Ovary (tissue), 9 donors: Measurements from ENCODE around the gene BCL10. TPM values are rescaled to one million over a fixed set of nuclear protein-coding genes. Genes with fewer than 3 reads are reported as not detected.

Experiments used
- DNase-seq, 5 donors: peaks; one replicate each; pipeline ENCODE4 v3.0.0-alpha.2; 2019 to 2020
- H3K27ac ChIP-seq, 2 donors: fragments of 200-600 bp; one replicate each; pipeline versions ENCODE4 v1.5.1 to v1.8.0; 2019 to 2022
- H3K27me3 ChIP-seq: fragments of 200-600 bp; one replicate; pipeline ENCODE4 v1.8.0; 2022
- H3K36me3 ChIP-seq: fragments of 200-600 bp; sonication (generic); one replicate; pipeline ENCODE4 v1.5.1; 2019
- H3K4me1 ChIP-seq: one replicate; pipeline ENCODE4 v1.8.1; 2013; ENCODE audit warnings: mild to moderate bottlenecking, moderate library complexity; ENCODE audit not compliant: insufficient read depth
- H3K4me3 ChIP-seq: fragments of 200-600 bp; sonication (generic); one replicate; pipeline ENCODE4 v1.5.1; 2017
- H3K9me3 ChIP-seq, 2 donors: fragments of 200-600 bp in 1 of 2; sonication (generic) in 1 of 2; one replicate each; pipeline versions ENCODE4 v1.5.1 to v1.8.1; 2013 to 2019; ENCODE audit warnings: mild to moderate bottlenecking in 1 of 2, moderate library complexity in 1 of 2
- EP300 ChIP-seq: sonication (generic); formaldehyde crosslinking; IDR thresholded peaks from one replicate; pipeline ENCODE4 v1.6.1; 2017; ENCODE audit warnings: antibody characterized with exemption
- POLR2A ChIP-seq: fragments of 450-650 bp; IDR thresholded peaks from one replicate; pipeline ENCODE4 v1.6.1; 2017; ENCODE audit warnings: antibody characterized with exemption, mild to moderate bottlenecking, moderate library complexity
- WGBS, 3 donors: extraction: QIAGEN DNeasy Blood & Tissue Kit in 1 of 3; methylation state at CpG; one replicate each; pipeline versions ENCODE4 v1.1.5 to v1.1.7; 2013 to 2017; 5-methylcytosine and 5-hydroxymethylcytosine counted together
- intact Hi-C, 4 donors: fragments of 100-400 bp; cut with DNase I; formaldehyde crosslinking; loops; one replicate each; pipeline versions ENCODE4 v1.11.0 to v1.15.1; 2022 to 2023
- polyA plus RNA-seq, 2 donors: library from polyadenylated mRNA; stranded (reverse); fragments of 200-250 nt in 1 of 2; fragments of 350-450 nt in 1 of 2; fragmentation: Illumina TruSeq in 1 of 2; extraction: RNeasy Lipid Tissue Mini Kit (QIAGEN cat#74804) in 1 of 2; gene quantifications; one replicate each; pipeline ENCODE4 v1.2.3, GENCODE V29; 2013 to 2014
- total RNA-seq, 7 donors: library from RNA; depleted of rRNA in 2 of 7; stranded (reverse); fragments of >200 nt in 2 of 7; fragmentation: NEBNext Ultra II Directional in 3 of 7; extraction: Animal tissue kit (Norgen Biotek cat#: 25700) in 3 of 7; gene quantifications; one replicate each; pipeline versions ENCODE4 v1.1.0 to v1.2.4, GENCODE V29; 2016 to 2023
- TF ChIP-seq, protein P1 (sequence below), 3 donors: fragments of 450-650 bp in 2 of 3; fragments of 200-600 bp in 1 of 3; IDR thresholded peaks; one replicate each; pipeline versions ENCODE4 v1.5.1 to v1.8.0; 2016 to 2022; ENCODE audit warnings: antibody characterized with exemption in 3 of 3, mild to moderate bottlenecking in 1 of 3
- donor health status: DM: no; HTN: no; CAD: no; lungs with moderate emphysema.
- donor health status: DM: no; HTN: no; CAD: no.
- donor health status: Bipolar disorder and iron deficiency.
- donor health status: DM: yes; HTN: yes; CAD: no.
- donor health status: DM: no; HTN: no; CAD: no.
- donor health status: DM: yes; HTN: yes; CAD: no.

BCL10 gene
- total and polyA plus RNA-seq, 9 donors: 8.1 to 23.6 (median 17.2) TPM

DNA sequence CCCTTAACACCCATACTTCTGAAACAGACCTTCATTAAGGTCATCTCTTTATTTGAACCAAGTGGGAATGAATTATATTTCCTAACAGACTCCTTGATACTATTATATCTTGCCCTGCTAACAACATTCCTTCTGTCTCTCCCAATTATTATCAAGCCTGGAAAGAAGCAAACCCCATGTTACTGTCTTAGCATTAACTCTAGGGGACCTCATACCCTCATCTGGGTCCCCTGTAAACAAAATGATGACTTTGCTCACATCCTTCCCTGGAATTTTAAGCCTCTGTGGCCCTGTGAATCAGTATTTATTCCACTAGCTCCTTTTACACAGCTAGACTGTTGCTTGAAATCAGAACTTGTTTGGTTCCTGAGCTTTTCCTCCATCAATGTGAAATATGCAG is 38.3 kb upstream of the BCL10 start:
- no peak overlapping the region for H3K4me3 ChIP-seq
- no peak for TF ChIP-seq EP300
- TF ChIP-seq POLR2A: no peak
- TF ChIP-seq, protein P1, sequence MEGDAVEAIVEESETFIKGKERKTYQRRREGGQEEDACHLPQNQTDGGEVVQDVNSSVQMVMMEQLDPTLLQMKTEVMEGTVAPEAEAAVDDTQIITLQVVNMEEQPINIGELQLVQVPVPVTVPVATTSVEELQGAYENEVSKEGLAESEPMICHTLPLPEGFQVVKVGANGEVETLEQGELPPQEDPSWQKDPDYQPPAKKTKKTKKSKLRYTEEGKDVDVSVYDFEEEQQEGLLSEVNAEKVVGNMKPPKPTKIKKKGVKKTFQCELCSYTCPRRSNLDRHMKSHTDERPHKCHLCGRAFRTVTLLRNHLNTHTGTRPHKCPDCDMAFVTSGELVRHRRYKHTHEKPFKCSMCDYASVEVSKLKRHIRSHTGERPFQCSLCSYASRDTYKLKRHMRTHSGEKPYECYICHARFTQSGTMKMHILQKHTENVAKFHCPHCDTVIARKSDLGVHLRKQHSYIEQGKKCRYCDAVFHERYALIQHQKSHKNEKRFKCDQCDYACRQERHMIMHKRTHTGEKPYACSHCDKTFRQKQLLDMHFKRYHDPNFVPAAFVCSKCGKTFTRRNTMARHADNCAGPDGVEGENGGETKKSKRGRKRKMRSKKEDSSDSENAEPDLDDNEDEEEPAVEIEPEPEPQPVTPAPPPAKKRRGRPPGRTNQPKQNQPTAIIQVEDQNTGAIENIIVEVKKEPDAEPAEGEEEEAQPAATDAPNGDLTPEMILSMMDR (IDR thresholded peaks at IDR 0.05): no peak
- H3K4me1 ChIP-seq: peaks cover 8% of the 10 kb centered on the region
- H3K9me3 ChIP-seq: no peaks in the 10 kb centered on the region
- no peak overlapping the region for H3K27ac ChIP-seq
- DNase-seq: no peak
- H3K36me3 ChIP-seq: no peaks in the 10 kb centered on the region
- intact Hi-C loops: loop anchor here in 1 of 4 donors (10.0 kb wide), 1 partner anchor 150 kb away; the partner anchor contains the start of gene DDAH1
- no peaks in the 10 kb centered on the region for H3K27me3 ChIP-seq

DNA sequence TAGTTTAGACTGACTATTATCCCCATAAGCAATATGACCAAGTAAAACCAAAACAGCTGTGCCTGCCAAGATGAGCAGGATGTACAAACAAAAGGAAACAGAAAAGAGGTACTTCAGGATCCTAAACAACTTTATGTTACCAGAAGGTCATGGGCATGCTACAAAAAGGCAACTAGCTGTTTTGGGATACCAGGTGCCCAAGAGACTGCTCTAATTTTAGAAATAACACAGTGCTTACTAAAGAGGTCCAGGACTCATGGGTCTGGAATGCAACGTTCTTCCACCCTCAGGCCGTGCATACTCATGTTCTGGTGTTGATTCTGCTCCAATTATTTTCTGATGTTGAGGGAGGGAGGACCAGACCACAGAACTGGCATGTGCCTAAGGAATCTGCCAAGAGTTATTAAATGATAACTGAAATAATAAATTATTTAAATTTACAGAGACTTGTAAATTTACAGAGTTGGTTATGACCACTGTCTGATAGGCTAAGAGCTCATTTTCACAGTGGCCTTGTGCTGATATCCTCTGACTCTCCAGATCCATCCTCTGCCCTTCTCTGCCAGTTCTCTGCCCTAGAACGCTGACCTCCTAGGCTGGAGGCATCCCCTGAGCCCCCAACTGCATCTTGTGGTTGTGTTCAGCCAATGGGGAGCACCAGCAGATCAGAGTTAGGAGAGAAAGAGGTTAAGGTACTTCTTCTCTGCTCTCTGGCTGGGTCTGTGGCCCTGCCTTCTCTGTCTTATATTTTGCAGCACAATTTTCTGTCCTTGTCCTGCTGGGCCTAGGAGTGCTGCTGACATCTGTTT is 37.7 kb upstream of the BCL10 start:
- TF ChIP-seq, protein P1 (IDR thresholded peaks at IDR 0.05): no peak
- TF ChIP-seq POLR2A: no peak
- no peak for TF ChIP-seq EP300
- Histone ChIP-seq H3K27me3 (no peaks in the 10 kb centered on the region), H3K36me3 (no peaks in the 10 kb centered on the region), H3K27ac (no peak overlapping the region), H3K4me1 (peaks cover 8% of the 10 kb centered on the region), H3K4me3 (no peak overlapping the region), H3K9me3 (no peaks in the 10 kb centered on the region)
- no peak for DNase-seq
- intact Hi-C loops: loop anchor here in 1 of 4 donors (10.0 kb wide), 1 partner anchor 151 kb away; the partner anchor contains the start of gene DDAH1
- 23 to 27% (median 24%) methylated on average over 3 of the region's 3 CpGs for WGBS, 3 donors

DNA sequence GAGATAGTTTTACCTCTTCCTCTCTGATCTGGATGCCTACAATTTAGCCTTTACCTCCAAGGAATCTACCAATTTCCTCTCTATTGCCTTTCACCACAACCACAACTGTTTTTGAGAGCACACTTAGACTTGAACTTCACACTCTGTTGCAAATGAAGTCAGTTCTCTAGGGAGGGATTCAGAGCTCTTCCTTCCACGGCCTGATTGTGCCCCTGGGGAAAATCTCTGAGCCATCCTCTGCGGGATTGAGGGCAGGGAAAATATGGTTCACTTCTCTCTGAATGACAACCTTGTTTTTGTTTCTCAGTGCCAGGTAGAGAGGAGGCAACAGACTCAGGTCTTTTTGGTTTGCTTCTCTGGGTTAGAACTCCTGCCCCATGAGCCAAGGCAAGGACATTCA is 35.4 kb upstream of the BCL10 start:
- Histone ChIP-seq H3K36me3 (no peaks in the 10 kb centered on the region), H3K27ac (no peak overlapping the region), H3K9me3 (no peaks in the 10 kb centered on the region), H3K4me1 (peaks cover 8% of the 10 kb centered on the region), H3K27me3 (no peaks in the 10 kb centered on the region), H3K4me3 (no peak overlapping the region)
- WGBS, 3 donors: 81 to 88% (median 85%) methylated on average over 2 of the region's 2 CpGs
- intact Hi-C loops: loop anchor here in 1 of 4 donors (10.0 kb wide), 1 partner anchor 153 kb away; the partner anchor contains the start of gene DDAH1
- DNase-seq: no peak
- TF ChIP-seq, protein P1 (IDR thresholded peaks at IDR 0.05): no peak
- TF ChIP-seq EP300 (no peak), POLR2A (no peak)

DNA sequence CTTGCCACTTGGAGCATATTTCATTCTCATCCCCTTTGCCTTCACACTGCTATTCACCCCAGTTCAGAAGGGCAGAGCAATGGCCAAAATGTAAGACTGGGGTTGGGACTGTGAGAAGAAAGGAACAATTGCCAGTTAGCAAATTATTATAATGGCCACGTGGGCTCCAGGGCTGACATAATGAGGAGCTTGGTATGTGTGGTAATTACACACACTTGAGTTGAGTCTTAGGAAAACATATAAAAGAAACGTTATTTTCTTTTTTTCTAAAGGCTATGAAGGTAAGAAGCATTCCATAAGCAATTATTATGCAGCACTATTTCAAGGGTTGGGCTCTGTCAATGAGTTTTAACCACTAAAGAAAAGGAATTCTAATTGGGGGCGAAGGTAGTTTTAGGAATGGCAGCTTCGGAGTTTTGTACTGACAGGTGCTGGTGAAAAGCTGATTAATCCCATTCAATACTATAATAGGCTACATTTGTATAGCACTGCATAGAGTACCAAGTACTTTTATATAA is 32.5 kb upstream of the BCL10 start:
- H3K36me3 ChIP-seq: no peaks in the 10 kb centered on the region
- H3K9me3 ChIP-seq: no peaks in the 10 kb centered on the region
- WGBS, 3 donors: 72 to 77% (median 72%) methylated on average over 4 of the region's 4 CpGs
- peaks cover 2% of the 10 kb centered on the region for H3K4me1 ChIP-seq
- DNase-seq: no peak
- no peak overlapping the region for H3K27ac ChIP-seq
- intact Hi-C loops: loop anchor here (5.0 to 10.0 kb wide), 4 partner anchors 196 to 386 kb away; partner anchors contain the start of gene CCN1 (in 1 of the 4)
- TF ChIP-seq, protein P1 (IDR thresholded peaks at IDR 0.05): no peak
- TF ChIP-seq POLR2A (no peak), EP300 (no peak)
- H3K27me3 ChIP-seq: no peaks in the 10 kb centered on the region
- no peak overlapping the region for H3K4me3 ChIP-seq
